Body of pancreas (tissue), 4 donors: ENCODE results near the gene LRIT1.

ENCODE experiments used
- CTCF ChIP-seq, 7 experiments: fragments of 450-650 bp in 4 of 7; fragments of 200-600 bp in 3 of 7; sonication (generic) in 3 of 7; IDR thresholded peaks; one replicate each; pipeline ENCODE4 v1.5.1; 2016 to 2019; ENCODE audit warnings: antibody characterized with exemption in 7 of 7
- POLR2A ChIP-seq, 3 donors: fragments of 450-650 bp; IDR thresholded peaks; one replicate each; pipeline ENCODE4 v1.6.1; 2016; ENCODE audit warnings: antibody characterized with exemption in 3 of 3, mild to moderate bottlenecking in 2 of 3

- no peak for TF ChIP-seq CTCF (IDR thresholded peaks at IDR 0.05)
- TF ChIP-seq POLR2A (IDR thresholded peaks at IDR 0.05): no peak
These were observed 4.5 kb downstream of the LRIT1 start for GRCh38 chr10:84236807-84237198.
